ENCODE results near the gene PANK1. TPM values are rescaled to one million over a fixed set of nuclear protein-coding genes. Genes with fewer than 3 reads are reported as not detected.

PANK1 gene
- total and polyA plus RNA-seq, 2 donors (not counting 3 experiments of a cell fraction or from before 2014, with no cell fraction given) = 2.0 to 6.3 TPM

- Histone ChIP-seq H3K27me3 (ENCODE audit: control insufficient read depth in 2 of 2, insufficient read depth in 2 of 2, low read length in 2 of 2) (no peaks in the 10 kb centered on the region), H3K4me1 (ENCODE audit: control insufficient read depth, extremely low read depth, insufficient read depth, low read length) (no peaks in the 10 kb centered on the region), H3K4me3 (replicated peaks in 1 of 3; ENCODE audit: insufficient read depth in 1 of 3, low read depth in 1 of 3, low read length in 3 of 3) (no peak overlapping the region), H3K36me3 (ENCODE audit: control insufficient read depth in 2 of 2, extremely low read depth in 1 of 2, insufficient read depth in 2 of 2, low read length in 2 of 2) (no peaks in the 10 kb centered on the region), H3K4me2 (ENCODE audit: insufficient read depth, low read length) (no peak overlapping the region), H4K20me1 (replicated peaks; ENCODE audit: control insufficient read depth, extremely low read depth, insufficient read depth, low read length) (no peaks in the 10 kb centered on the region), H2AFZ (ENCODE audit: low read depth, low read length) (no peak overlapping the region), H3K9me3 (replicated peaks; ENCODE audit: control insufficient read depth, insufficient read depth, low read length) (no peaks in the 10 kb centered on the region), H3K9me1 (replicated peaks; ENCODE audit: control insufficient read depth, extremely low read depth, insufficient read depth, low read length) (no peaks in the 10 kb centered on the region), H3K9ac (replicated peaks; ENCODE audit: extremely low read depth, insufficient read depth, low read length) (no peak overlapping the region), H3K79me2 (ENCODE audit: control insufficient read depth, insufficient read depth, low read length) (no peaks in the 10 kb centered on the region), H3K27ac (ENCODE audit: insufficient read depth, low read depth, low read length) (no peak overlapping the region)
- no peak for TF ChIP-seq EZH2 (IDR thresholded peaks at IDR 0.05; ENCODE audit: borderline replicate concordance, low read depth, low read length, severe bottlenecking)
- TF ChIP-seq CTCF (IDR thresholded peaks at IDR 0.05; ENCODE audit: extremely low read depth in 1 of 2, insufficient read depth in 1 of 2, low read depth in 1 of 2, low read length in 2 of 2) = no peak
- TF ChIP-seq FOS (IDR thresholded peaks at IDR 0.05; ENCODE audit: borderline replicate concordance, insufficient read depth, low read length) = no peak
- no peak for TF ChIP-seq MAX (IDR thresholded peaks at IDR 0.05; ENCODE audit: insufficient read depth, insufficient read length)
- no peak for TF ChIP-seq GATA2 (IDR thresholded peaks at IDR 0.05; ENCODE audit: insufficient read depth, insufficient read length, low read depth, low read length)
- TF ChIP-seq POLR2A (IDR thresholded peaks at IDR 0.05; ENCODE audit: low read depth, low read length) = no peak
- no peak for TF ChIP-seq MYC (IDR thresholded peaks at IDR 0.05; ENCODE audit: low read depth, low read length)
- TF ChIP-seq POLR2AphosphoS5 (IDR thresholded peaks at IDR 0.05; ENCODE audit: insufficient read depth, low read depth, low read length) = no peak
- no peak for TF ChIP-seq JUN (IDR thresholded peaks at IDR 0.05; ENCODE audit: borderline replicate concordance, insufficient read depth, insufficient read length, low read depth)
- dilution Hi-C loops (cut with MboI; ENCODE audit: extremely low pct_ligation_motif_present, low sequenced_read_pairs) (no loop called here), intact Hi-C loops (cut with micrococcal nuclease) (no loop called here)
- FAIRE-seq = no peak
- BruUV-seq (replicated peaks) = no TSS peak
- ChIA-PET CTCF (no interaction called here), POLR2A (no interaction called here)
- DNase-seq (ENCODE audit: low read depth, low spot score) = no peak
Observed at GRCh38 chr10:89580243-89580642, 64.8 kb downstream of the PANK1 start.

Data from endothelial cell of umbilical vein (primary cell).